ENCODE results near the gene TRANK1. TPM values are rescaled to one million over a fixed set of nuclear protein-coding genes. Genes with fewer than 3 reads are reported as not detected.

The TRANK1 gene
- total RNA-seq, 1 experiment from 2014 or later, result 0.58 TPM

GRCh38 chr3:36877930-36878685, 66.7 kb downstream of the TRANK1 start:
- no TSS peak for BruUV-seq (replicated peaks)
- no peak overlapping the region for H3K4me3 ChIP-seq (ENCODE audit: low read length)
- POLR2A ChIA-PET (ENCODE audit: unreplicated experiment), result no interaction called here
- no peak for DNase-seq
- ATAC-seq, result no peak
- TF ChIP-seq EZH2phosphoT487 (IDR thresholded peaks at IDR 0.05; ENCODE audit: borderline replicate concordance, low read length) (no peak), EZH2 (IDR thresholded peaks at IDR 0.05; ENCODE audit: low read length, unreplicated experiment) (no peak), CTCF (conservative IDR thresholded peaks at IDR 0.05; ENCODE audit: low read depth, low read length) (no peak)
- no peaks in the 10 kb centered on the region for H4K20me1 ChIP-seq (ENCODE audit: low read length)
- no peaks in the 10 kb centered on the region for H3K79me2 ChIP-seq (ENCODE audit: low read length)
- no peaks in the 10 kb centered on the region for H3K4me1 ChIP-seq (ENCODE audit: insufficient read depth, low read length)
- no peaks in the 10 kb centered on the region for H3K36me3 ChIP-seq (ENCODE audit: low read depth, low read length)
- H3K27me3 ChIP-seq (ENCODE audit: low read length), result no peaks in the 10 kb centered on the region
- CTCF ChIA-PET, result no interaction called here
- no peak overlapping the region for H3K9ac ChIP-seq (ENCODE audit: low read length)
- H3K9me3 ChIP-seq (ENCODE audit: low read length), result no peaks in the 10 kb centered on the region
- intact Hi-C loops (cut with micrococcal nuclease), result no loop called here
- no peak overlapping the region for H3K27ac ChIP-seq (ENCODE audit: low read length)
- no peaks in the 10 kb centered on the region for H3F3A ChIP-seq (ENCODE audit: low read length, unreplicated experiment)
- no peak overlapping the region for H2AFZ ChIP-seq (ENCODE audit: low read length)
- no peaks in the 10 kb centered on the region for H3K9me2 ChIP-seq (replicated peaks; ENCODE audit: low read length)
- H3K4me2 ChIP-seq (ENCODE audit: low read length), result no peak overlapping the region

DNA sequence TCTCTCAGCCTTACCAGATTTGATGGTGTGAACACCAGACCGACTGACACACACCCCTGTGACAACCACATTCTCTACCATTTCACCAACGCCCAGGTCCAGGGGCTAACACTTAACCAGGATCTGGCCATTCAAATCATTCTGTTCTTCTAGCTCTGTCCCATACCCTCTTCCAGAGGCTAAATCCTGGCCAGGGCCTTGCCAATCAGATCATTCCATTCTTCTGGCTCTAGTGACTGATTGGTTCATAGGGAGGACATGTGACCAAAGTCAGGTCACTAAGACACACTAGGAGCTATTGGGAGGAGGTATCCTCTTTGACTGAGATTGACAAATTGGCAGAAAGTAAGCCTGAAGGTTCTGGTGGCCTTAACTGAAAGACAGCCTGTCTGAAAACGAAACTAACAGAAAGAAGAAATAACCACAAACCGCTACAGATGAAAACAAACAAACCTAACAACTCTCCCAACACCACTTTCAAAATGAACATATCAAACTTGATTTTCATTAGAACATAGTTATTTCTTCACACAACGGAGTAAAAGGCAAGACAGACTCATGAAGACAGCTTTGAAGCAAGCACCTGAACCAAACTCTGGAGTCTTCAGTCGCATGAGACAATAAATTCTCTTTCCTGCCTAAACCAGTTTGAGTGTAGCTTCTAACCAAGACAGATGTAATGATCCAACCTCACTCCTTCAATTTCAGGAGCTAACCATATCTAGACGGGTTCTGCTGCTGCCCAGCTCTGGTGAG, 68.5 kb downstream of the TRANK1 start:
- no peak for DNase-seq
- TF ChIP-seq EZH2phosphoT487 (IDR thresholded peaks at IDR 0.05; ENCODE audit: borderline replicate concordance, low read length), result no peak
- no peak for TF ChIP-seq CTCF (conservative IDR thresholded peaks at IDR 0.05; ENCODE audit: low read depth, low read length)
- no peak for TF ChIP-seq EZH2 (IDR thresholded peaks at IDR 0.05; ENCODE audit: low read length, unreplicated experiment)
- H3K27ac ChIP-seq (ENCODE audit: low read length), result no peak overlapping the region
- no peaks in the 10 kb centered on the region for H3K9me3 ChIP-seq (ENCODE audit: low read length)
- POLR2A ChIA-PET (ENCODE audit: unreplicated experiment), result no interaction called here
- no peaks in the 10 kb centered on the region for H3K36me3 ChIP-seq (ENCODE audit: low read depth, low read length)
- H2AFZ ChIP-seq (ENCODE audit: low read length), result peak overlapping the region; percentile 30; the same call in 1 of the 2 replicates
- H3K4me1 ChIP-seq (ENCODE audit: insufficient read depth, low read length), result no peaks in the 10 kb centered on the region
- H3K4me2 ChIP-seq (ENCODE audit: low read length), result no peak overlapping the region
- no peaks in the 10 kb centered on the region for H4K20me1 ChIP-seq (ENCODE audit: low read length)
- no peaks in the 10 kb centered on the region for H3K9me2 ChIP-seq (replicated peaks; ENCODE audit: low read length)
- no peaks in the 10 kb centered on the region for H3K27me3 ChIP-seq (ENCODE audit: low read length)
- H3K4me3 ChIP-seq (ENCODE audit: low read length), result no peak overlapping the region
- H3F3A ChIP-seq (ENCODE audit: low read length, unreplicated experiment), result no peaks in the 10 kb centered on the region
- no peaks in the 10 kb centered on the region for H3K79me2 ChIP-seq (ENCODE audit: low read length)
- ATAC-seq, result no peak
- CTCF ChIA-PET, result no interaction called here
- H3K9ac ChIP-seq (ENCODE audit: low read length), result no peak overlapping the region
- BruUV-seq (replicated peaks), result no TSS peak
- intact Hi-C loops (cut with micrococcal nuclease), result no loop called here

- Histone ChIP-seq H3K9me3 (ENCODE audit: low read length) (no peaks in the 10 kb centered on the region), H3K4me3 (ENCODE audit: low read length) (no peak overlapping the region), H3K9ac (ENCODE audit: low read length) (no peak overlapping the region), H4K20me1 (ENCODE audit: low read length) (no peaks in the 10 kb centered on the region), H2AFZ (ENCODE audit: low read length) (no peak overlapping the region), H3K27ac (ENCODE audit: low read length) (no peak overlapping the region), H3K4me2 (ENCODE audit: low read length) (no peak overlapping the region), H3K36me3 (ENCODE audit: low read depth, low read length) (no peaks in the 10 kb centered on the region), H3K4me1 (ENCODE audit: insufficient read depth, low read length) (no peaks in the 10 kb centered on the region), H3K9me2 (replicated peaks; ENCODE audit: low read length) (no peaks in the 10 kb centered on the region), H3K27me3 (ENCODE audit: low read length) (no peaks in the 10 kb centered on the region), H3F3A (ENCODE audit: low read length, unreplicated experiment) (no peaks in the 10 kb centered on the region), H3K79me2 (ENCODE audit: low read length) (no peaks in the 10 kb centered on the region)
- CTCF ChIA-PET, result no interaction called here
- no peak for DNase-seq
- intact Hi-C loops (cut with micrococcal nuclease), result no loop called here
- no peak for ATAC-seq
- POLR2A ChIA-PET (ENCODE audit: unreplicated experiment), result no interaction called here
- BruUV-seq (replicated peaks), result no TSS peak
- no peak for TF ChIP-seq CTCF (conservative IDR thresholded peaks at IDR 0.05; ENCODE audit: low read depth, low read length)
- TF ChIP-seq EZH2phosphoT487 (IDR thresholded peaks at IDR 0.05; ENCODE audit: borderline replicate concordance, low read length), result no peak
- TF ChIP-seq EZH2 (IDR thresholded peaks at IDR 0.05; ENCODE audit: low read length, unreplicated experiment), result no peak
These were observed 69.5 kb downstream of the TRANK1 start for GRCh38 chr3:36875397-36875796.
